Measurements from ENCODE around the gene GPR135. TPM values are rescaled to one million over a fixed set of nuclear protein-coding genes. Genes with fewer than 3 reads are reported as not detected.
A peak's percentile ranks its signal among the peaks of the same experiment; 100 is the strongest.

The GPR135 gene
- 2.5 and 3.0 TPM in 2 replicates for total RNA-seq (2014; rRNA removed)
- 0.79 TPM for polyA plus RNA-seq (2012)

GRCh38 chr14:59465316-59466135, at the start of gene GPR135:
GPR135 (minus strand) TSS chr14:59465380; CDS start chr14:59465226, 154 bp downstream.
- DNase-seq (ENCODE audit: low read depth), result no peak

GRCh38 chr14:59511916-59512575, 46.9 kb upstream of the GPR135 start:
- DNase-seq (ENCODE audit: low read depth), result no peak

GRCh38 chr14:59510966-59511365, 45.8 kb upstream of the GPR135 start:
- DNase-seq (ENCODE audit: low read depth), result no peak

GRCh38 chr14:59510001-59510400, 44.8 kb upstream of the GPR135 start:
- no peak for DNase-seq (ENCODE audit: low read depth)

- no peak for DNase-seq (ENCODE audit: low read depth)
Observed at GRCh38 chr14:59509101-59509500, 43.9 kb upstream of the GPR135 start.

GRCh38 chr14:59507752-59508103, 42.5 kb upstream of the GPR135 start:
- DNase-seq (ENCODE audit: low read depth), result no peak

GRCh38 chr14:59507063-59507751, 42.0 kb upstream of the GPR135 start:
- peak; percentile 46 for DNase-seq (ENCODE audit: low read depth)

GRCh38 chr14:59503256-59503655, 38.1 kb upstream of the GPR135 start:
- no peak for DNase-seq (ENCODE audit: low read depth)

GRCh38 chr14:59500732-59501131, 35.6 kb upstream of the GPR135 start:
- no peak for DNase-seq (ENCODE audit: low read depth)

- no peak for DNase-seq (ENCODE audit: low read depth)
Observed at GRCh38 chr14:59492384-59492783, 27.2 kb upstream of the GPR135 start.

- no peak for DNase-seq (ENCODE audit: low read depth)
Observed at GRCh38 chr14:59490756-59491155, 25.6 kb upstream of the GPR135 start.

GRCh38 chr14:59484639-59485175, 19.5 kb upstream of the GPR135 start:
- DNase-seq (ENCODE audit: low read depth), result peak; percentile 34

- DNase-seq (ENCODE audit: low read depth), result peak; percentile 94
Observed at GRCh38 chr14:59483819-59484638, 18.8 kb upstream of the GPR135 start, which contains the start of the genes JKAMP and L3HYPDH. JKAMP (plus strand) TSS chr14:59484517; CDS start chr14:59484590, 73 bp downstream. L3HYPDH (minus strand) TSS chr14:59484408; CDS start chr14:59484316, 92 bp downstream.

GRCh38 chr14:59483363-59483762, 18.2 kb upstream of the GPR135 start:
- peak; percentile 48 for DNase-seq (ENCODE audit: low read depth)

GRCh38 chr14:59482541-59483331, 17.6 kb upstream of the GPR135 start:
- peak; percentile 89 for DNase-seq (ENCODE audit: low read depth)

- peak; percentile 75 for DNase-seq (ENCODE audit: low read depth)
Observed at GRCh38 chr14:59481871-59482540, 16.8 kb upstream of the GPR135 start.

GRCh38 chr14:59481407-59481806, 16.2 kb upstream of the GPR135 start:
- no peak for DNase-seq (ENCODE audit: low read depth)

GRCh38 chr14:59480166-59480565, 15.0 kb upstream of the GPR135 start:
- no peak for DNase-seq (ENCODE audit: low read depth)

- no peak for DNase-seq (ENCODE audit: low read depth)
Observed at GRCh38 chr14:59478540-59478939, 13.4 kb upstream of the GPR135 start.

GRCh38 chr14:59475709-59476108, 10.5 kb upstream of the GPR135 start:
- no peak for DNase-seq (ENCODE audit: low read depth)

Measured in LHCN-M2 (cell line).